Cerebellar cortex (tissue), 1 donor: ENCODE measurements around the gene OIP5.
"Not testable (repeated sequence)": the region's sequence is repeated elsewhere in the genome, so short reads cannot be mapped to it uniquely, and the experiment has no call there.

Experiments used
- DNase-seq: peaks from one replicate; pipeline ENCODE4 v3.0.0-alpha.2; 2015; ENCODE audit warnings: low spot score

The OIP5 gene

DNA sequence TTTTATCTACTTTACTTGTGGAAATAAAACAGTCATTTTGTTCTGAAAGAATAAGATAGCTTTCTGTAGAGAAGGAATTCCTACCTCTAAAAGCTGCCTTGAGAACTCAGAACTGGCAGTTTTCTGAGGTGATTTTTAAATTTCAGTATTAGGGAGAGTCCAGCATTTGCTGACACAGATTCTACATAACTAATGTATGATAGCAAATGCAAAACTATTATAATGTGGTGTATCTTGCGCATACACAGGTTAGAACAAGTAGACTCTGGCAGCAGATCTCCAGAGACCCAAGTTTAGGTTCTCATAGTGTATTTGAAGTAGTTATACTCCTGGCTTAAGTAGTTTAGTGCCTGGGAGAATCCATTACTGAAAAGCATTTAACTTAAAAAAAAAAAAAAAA is 30.8 kb downstream of the OIP5 start:
- no peak for DNase-seq

DNA sequence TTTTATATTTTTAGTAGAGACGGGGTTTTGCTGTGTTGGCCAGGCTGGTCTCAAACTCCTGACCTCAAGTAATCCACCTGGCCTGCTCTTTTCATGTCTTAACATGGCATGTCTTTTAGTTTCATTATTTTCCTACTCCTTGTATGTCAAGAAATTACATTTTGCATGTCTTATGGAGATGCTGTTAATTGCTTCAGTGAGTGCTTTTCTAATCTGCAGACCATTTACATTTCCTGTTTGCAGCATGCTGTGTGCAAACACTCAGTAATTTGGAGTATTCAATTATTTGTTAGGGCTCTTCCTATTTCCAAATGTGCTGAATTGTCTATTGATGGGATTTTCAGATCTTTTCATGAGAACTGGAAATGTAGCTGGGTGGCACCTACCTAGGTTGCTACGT is 31.3 kb downstream of the OIP5 start:
- DNase-seq = not testable (repeated sequence)

- DNase-seq = no peak
Measured at GRCh38 chr15:41292521-41292920, 39.9 kb downstream of the OIP5 start.

DNA sequence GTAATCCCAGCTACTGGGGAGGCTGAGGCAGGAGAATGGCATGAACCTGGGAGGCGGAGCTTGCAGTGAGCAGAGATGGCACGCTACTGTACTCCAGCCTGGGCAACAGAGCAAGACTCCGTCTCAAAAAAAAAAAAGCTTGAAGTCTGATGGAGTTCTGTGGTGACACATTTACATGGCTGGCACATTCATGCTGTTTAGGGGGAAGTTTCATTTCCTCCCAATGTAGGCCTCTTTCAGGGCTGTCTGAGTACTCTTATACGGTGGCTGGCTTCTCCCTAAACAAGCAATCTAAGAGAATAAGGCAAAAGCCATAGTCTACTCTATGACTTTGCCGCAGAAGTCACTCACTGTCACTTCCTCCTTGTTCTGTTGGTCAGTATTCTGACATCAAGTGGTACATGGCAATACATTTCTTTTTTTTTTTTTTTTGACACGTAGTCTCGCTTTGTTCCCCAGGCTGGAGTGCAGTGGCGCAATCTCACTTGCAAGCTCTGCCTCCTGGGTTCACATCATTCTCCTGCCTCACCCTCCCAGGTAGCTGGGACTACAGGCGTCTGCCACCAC is 41.2 kb downstream of the OIP5 start:
- no peak for DNase-seq

DNA sequence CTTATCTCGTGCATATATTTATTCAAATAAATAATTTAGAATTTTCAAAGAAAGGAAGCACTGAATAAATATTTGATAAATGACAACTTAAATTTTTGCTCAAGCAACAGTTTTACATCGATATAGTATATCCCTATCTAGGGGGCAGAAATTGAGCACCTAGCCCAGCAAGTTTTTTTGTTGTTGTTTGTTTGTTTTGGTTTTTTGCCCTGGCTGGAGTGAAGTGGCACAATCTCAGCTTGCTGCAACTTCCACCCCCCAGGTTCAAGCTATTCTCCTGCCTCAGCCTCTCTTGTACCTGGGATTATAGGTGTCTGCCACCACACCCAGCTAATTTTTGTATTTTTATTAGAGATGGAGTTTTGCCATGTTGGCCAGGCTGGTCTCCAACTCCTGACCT is 42.4 kb downstream of the OIP5 start:
- no peak for DNase-seq

DNA sequence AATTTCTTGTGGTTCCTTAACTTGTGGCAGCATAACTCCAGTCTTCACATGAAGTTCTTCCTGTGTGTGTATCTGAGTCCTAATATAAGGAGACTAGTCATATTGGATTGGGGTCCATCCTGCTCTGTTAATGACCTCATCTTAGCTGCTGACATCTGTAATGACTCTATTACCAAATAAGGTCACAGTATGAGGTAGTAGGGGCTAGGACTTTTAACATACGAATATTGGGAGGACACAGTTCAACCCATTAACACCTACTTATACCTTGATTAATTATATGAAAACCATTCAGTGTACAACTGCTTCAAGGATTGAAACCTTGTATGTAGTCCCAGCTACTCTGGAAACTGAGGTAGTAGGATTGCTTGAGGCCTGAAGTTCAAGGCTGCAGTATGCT is 43.9 kb downstream of the OIP5 start:
- DNase-seq = no peak

GRCh38 chr15:41286665-41287333 is 45.6 kb downstream of the OIP5 start:
- no peak for DNase-seq

- no peak for DNase-seq
Measured at GRCh38 chr15:41285285-41285684, 47.1 kb downstream of the OIP5 start.

GRCh38 chr15:41284427-41285177 is 47.8 kb downstream of the OIP5 start:
- DNase-seq = peak; percentile 25

GRCh38 chr15:41283653-41284426 is 48.6 kb downstream of the OIP5 start:
- DNase-seq = peak; percentile 99

DNA sequence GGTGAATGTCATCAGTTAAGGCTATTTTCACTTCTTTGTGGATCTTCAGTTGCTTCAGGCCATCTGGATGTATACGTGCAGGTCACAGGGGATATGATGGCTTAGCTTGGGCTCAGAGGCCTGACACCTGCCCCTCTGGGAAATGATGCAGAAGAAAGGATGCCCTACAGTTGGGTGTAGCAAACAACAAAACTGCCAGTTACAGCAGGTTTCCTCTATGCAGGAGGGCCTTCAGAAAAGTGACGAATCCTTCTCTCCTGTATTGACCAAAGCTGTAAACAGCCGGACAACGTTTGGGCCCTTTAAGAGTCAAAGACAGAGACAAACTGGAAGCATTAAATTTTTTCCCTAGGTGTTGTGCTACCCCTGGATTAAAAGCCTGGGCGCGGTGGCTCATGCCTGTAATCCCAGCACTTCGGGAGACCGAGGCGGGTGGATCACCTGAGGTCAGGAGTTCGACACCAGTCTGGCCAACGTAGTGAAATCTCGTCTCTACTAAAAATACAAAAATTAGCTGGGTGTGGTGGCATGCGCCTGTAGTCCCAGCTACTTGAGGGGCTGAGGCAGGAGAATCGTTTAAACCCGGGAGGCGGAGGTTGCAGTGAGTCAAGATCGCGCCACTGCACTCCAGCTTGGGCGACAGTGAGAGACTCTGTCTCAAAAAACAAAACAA is 49.3 kb downstream of the OIP5 start:
- peak; percentile 29 for DNase-seq

DNA sequence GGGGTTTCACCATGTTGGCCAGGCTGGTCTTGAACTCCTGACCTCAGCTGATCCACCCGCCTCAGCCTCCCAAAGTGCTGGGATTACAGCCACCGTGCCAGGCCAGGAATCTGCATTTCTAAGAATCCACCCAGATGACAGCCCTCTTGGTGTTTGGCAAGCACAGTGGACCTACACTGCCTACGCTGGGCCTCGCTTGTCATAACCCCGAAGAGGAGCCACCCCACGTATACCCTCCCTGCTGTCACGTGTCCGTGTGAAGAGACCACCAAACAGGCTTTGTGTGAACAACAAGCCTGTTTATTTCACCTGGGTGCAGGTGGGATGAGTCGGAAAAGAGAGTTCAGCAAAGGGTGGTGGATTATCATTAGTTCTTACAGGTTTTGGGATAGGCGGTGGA is 50.0 kb downstream of the OIP5 start:
- not testable (repeated sequence) for DNase-seq

DNA sequence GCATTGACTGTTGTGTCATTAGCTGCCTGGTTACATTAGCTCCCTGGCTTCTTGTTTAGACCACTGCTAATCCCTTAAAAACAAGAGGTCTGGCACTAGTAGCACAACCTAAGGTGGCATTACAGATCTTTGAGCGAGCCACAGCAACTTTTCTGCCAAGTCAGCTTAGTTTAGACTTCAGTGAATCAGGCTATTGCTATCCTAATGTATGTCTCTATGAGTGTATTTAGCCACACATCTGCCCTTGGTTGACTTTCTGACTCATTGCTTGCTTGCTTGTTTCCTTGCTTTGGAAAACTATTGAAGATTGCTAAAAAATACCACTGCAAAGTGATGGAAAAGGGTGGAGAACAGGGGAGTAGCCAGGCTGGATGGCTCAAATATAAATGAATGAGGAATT is 51.2 kb downstream of the OIP5 start:
- no peak for DNase-seq

- no peak for DNase-seq
Measured at GRCh38 chr15:41279535-41280283, 52.7 kb downstream of the OIP5 start.

DNA sequence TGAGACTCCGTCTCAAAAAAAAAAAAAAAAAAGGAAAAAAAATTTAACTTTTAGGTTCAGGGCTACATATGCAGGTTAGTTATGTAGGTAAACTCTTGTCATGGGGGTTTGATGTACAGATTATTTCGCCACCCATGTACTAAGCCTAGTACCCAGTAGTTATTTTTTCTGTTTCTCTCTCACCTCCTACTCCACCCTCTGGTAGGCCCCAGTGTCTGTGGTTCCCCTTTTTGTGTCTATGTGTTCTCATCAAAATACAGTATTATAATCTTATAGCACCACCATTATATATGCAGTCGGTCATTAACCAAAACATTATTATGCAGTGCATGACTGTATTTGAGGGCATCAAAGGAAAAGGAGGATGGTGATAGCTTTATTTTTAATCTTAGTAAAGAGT is 54.1 kb downstream of the OIP5 start:
- DNase-seq = no peak

DNA sequence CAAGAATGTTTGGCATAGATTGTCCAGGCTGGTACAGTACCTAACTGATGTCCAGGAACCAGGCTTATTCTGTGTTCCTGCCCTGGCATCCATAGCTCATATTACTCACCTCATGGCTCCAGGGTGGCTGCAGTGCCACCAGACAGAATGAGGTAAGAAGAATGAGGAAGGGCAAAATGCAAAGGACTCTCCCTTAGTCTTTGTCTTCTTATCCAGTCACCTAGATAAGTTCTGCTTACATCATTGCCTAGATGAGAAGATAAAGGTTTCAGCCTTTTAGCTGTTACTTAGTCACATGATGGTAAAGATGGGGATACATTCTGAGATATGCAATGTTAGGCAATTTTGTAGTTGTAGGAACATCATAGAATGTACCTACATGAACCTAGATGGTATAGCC is 55.6 kb downstream of the OIP5 start:
- DNase-seq = no peak

DNA sequence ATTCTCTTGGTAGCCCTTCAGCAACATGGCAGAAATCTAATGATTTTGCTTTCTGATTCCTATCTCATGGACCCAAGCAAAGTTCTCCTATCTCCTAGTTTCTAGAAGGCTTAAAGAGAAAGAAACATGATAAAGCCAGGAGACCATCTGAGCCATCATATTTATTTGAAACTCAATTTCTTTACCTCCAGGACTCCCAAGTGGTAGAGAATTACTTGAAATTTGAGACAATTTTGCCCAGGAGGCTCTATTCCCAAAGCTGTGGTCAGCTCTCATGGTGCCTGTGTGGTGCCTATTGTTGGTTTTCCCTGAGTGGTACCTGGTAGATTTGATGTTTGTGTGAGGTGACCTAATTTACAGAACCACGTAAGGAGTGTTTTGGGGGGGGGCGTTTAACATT is 62.5 kb downstream of the OIP5 start:
- DNase-seq = no peak

DNA sequence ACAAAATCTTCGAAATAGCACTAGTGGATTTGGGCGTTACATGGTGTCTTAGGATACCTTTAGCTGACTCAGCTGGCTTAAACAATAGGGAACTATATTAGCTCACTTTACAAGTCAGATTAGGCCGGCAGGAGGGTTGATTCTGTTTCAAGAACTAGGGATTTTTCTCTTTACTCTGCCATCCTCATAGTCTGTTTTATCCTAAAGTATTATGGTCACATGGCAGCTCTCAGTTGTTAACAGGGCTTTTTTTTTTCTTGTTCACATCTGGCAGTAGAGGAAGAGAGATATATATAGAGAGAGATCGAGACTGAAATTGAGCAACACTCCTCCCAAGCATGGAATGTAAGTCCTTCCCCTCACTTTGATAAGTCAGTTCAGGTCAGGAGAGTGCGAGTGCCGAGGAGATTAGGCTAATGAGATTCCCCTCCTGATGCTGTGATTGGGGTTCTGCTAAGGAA is 68.5 kb downstream of the OIP5 start:
- no peak for DNase-seq

DNA sequence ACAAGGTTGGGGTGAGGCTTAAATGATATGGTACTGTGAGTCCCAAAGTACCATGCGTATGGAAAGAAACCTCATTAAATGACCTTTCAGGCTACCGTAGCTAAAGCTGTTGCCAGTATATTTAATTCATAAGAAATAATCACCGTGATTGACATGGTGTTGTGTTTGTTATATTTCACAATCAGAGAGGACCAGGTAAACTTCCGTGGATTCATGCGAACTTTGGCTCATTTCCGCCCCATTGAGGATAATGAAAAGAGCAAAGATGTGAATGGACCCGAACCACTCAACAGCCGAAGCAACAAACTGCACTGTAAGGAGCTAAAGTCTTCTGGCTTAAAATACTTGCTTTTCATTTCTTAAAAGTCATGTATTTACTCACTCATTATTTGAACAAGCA is 69.8 kb downstream of the OIP5 start:
- DNase-seq = no peak

DNA sequence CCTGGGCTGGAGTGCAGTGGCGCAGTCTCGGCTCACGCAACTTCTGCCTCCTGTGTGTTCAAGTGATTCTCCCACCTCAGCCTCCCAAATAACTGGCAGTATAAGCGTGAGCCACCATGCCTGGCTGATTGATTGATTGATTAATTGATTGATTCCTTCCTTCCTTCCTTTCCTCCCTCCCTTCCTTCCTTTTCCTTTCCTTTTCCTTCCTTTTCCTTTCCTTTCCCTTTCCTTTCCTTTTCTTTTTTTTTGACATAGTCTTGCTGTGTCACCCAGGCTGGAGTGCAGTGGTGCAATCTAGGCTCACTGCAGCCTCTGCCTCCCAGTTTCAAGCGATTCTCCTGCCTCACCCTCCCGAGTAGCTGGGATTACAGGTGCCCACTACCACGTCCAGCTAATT is 71.5 kb downstream of the OIP5 start:
- DNase-seq = not testable (repeated sequence)

GRCh38 chr15:41259546-41260189 is 72.7 kb downstream of the OIP5 start:
- no peak for DNase-seq
